Astrocyte of the cerebellum (primary cell): ENCODE results near the gene MED13L.

Experiments used
- DNase-seq: peaks from one replicate; pipeline ENCODE4 v3.0.0-alpha.2; 2011; ENCODE audit warnings: low read depth
- H3K4me3 ChIP-seq: 2 replicates; pipeline ENCODE4 v1.5.1; 2011; ENCODE audit warnings: mild to moderate bottlenecking, low read depth, low read length, moderate library complexity
- CTCF ChIP-seq: IDR thresholded peaks from 2 replicates; pipeline ENCODE4 v1.5.1; 2012; ENCODE audit warnings: low read length, low read depth, moderate library complexity, mild to moderate bottlenecking; ENCODE audit errors: missing control alignments
- in situ Hi-C: cut with HindIII; loops from 2 replicates; pipeline ENCODE4 v1.10.0; 2017; ENCODE audit warnings: low sequenced_read_pairs

MED13L gene

GRCh38 chr12:116028619-116029018 lies 248.9 kb downstream of the MED13L start:
- no peak overlapping the region for H3K4me3 ChIP-seq
- TF ChIP-seq CTCF = no peak
- DNase-seq = no peak
- in situ Hi-C loops = no loop called here

- DNase-seq = no peak
- no peak for TF ChIP-seq CTCF
- in situ Hi-C loops = no loop called here
- H3K4me3 ChIP-seq = no peak overlapping the region
These were observed 250.0 kb downstream of the MED13L start for GRCh38 chr12:116027551-116027821.

- DNase-seq = no peak
- no peak for TF ChIP-seq CTCF
- in situ Hi-C loops = no loop called here
- H3K4me3 ChIP-seq = no peak overlapping the region
These were observed 250.5 kb downstream of the MED13L start for GRCh38 chr12:116026768-116027550.

GRCh38 chr12:116026346-116026745 lies 251.1 kb downstream of the MED13L start:
- no peak for TF ChIP-seq CTCF
- in situ Hi-C loops = no loop called here
- no peak for DNase-seq

GRCh38 chr12:116024769-116025168 lies 252.7 kb downstream of the MED13L start:
- no peak for TF ChIP-seq CTCF
- in situ Hi-C loops = loop anchor here (5.0 kb wide), 1 partner anchor 37 kb away; no protein-coding TSS in a partner anchor

More at GRCh38 chr12:116026346-116026745, 251.1 kb downstream of the MED13L start:
- H3K4me3 ChIP-seq = no peak overlapping the region

GRCh38 chr12:116019415-116019814 lies 258.1 kb downstream of the MED13L start:
- no peak overlapping the region for H3K4me3 ChIP-seq
- DNase-seq = no peak
- in situ Hi-C loops = no loop called here
- no peak for TF ChIP-seq CTCF

More at GRCh38 chr12:116024769-116025168, 252.7 kb downstream of the MED13L start:
- no peak overlapping the region for H3K4me3 ChIP-seq
- DNase-seq = no peak
